K562 (cell line): ENCODE results near the gene ZMYND8. TPM values are rescaled to one million over a fixed set of nuclear protein-coding genes. Genes with fewer than 3 reads are reported as not detected.

ENCODE experiments used
- ATAC-seq: fragments of 200-7000 bp; cut with Tn5 transposase; 3 replicates; pipeline ENCODE4 v1.9.1; 2020; ENCODE audit warnings: moderate library complexity
- BruUV-seq: library from RNA; stranded (reverse); fragments of 400-500 nt; replicated peaks from 2 replicates; lab custom pipeline; 2021; lab: Mats Ljungman, UMichigan
- CTCF ChIA-PET: fragments of 300-600 bp; formaldehyde crosslinking; extraction: SDS; loops from one replicate; lab custom pipeline; 2021; ENCODE audit warnings: low intra/inter-chr PET ratio; lab: Yijun Ruan, JAX
- POLR2A ChIA-PET: fragments of 300-600, 350-650 bp; sonication (Branson Sonifier 250); formaldehyde crosslinking; extraction: SDS; loops from one replicate; lab custom pipeline; 2021; ENCODE audit warnings: antibody characterized with exemption, inconsistent platforms; lab: Yijun Ruan, JAX
- DNase-seq, 4 experiments: peaks; one replicate each; pipeline versions ENCODE4 v3.0.0 to v3.0.0-alpha.2; 2011 to 2018; ENCODE audit warnings: low spot score in 3 of 4, mixed read lengths in 3 of 4; ENCODE audit errors: extremely low read depth in 1 of 4
- FAIRE-seq: peaks from 2 replicates; lab custom pipeline; 2011; peaks lifted over from hg19 to GRCh38; lab: Jason Lieb, UNC
- H2AFZ ChIP-seq: 2 replicates; pipeline ENCODE4 v1.6.0; 2011; ENCODE audit warnings: low read depth, low read length, control low read depth, inconsistent platforms
- H3K27ac ChIP-seq: fragments of 200-600 bp; 3 replicates; pipeline ENCODE4 v1.8.0; 2011; ENCODE audit warnings: low read depth, mild to moderate bottlenecking, control low read depth, inconsistent platforms, low read length, moderate library complexity, mixed read lengths; ENCODE audit errors: extremely low read depth
- H3K27me3 ChIP-seq, 2 experiments: fragments of 300-600 bp in 1 of 2; 2 replicates in 1 of 2; 3 replicates in 1 of 2; pipeline versions ENCODE4 v1.6.0 to v1.8.0; 2011; ENCODE audit warnings: inconsistent platforms in 2 of 2, low read length in 2 of 2, mild to moderate bottlenecking in 1 of 2, mixed read lengths in 1 of 2, moderate library complexity in 1 of 2; ENCODE audit not compliant: control insufficient read depth in 2 of 2, insufficient read depth in 2 of 2
- H3K36me3 ChIP-seq: fragments of 300-600 bp; 3 replicates; pipeline ENCODE4 v1.8.0; 2011; ENCODE audit warnings: mild to moderate bottlenecking, low read length, inconsistent platforms; ENCODE audit not compliant: control insufficient read depth, insufficient read depth
- H3K4me1 ChIP-seq, 2 experiments: fragments of 200-600 bp in 1 of 2; replicated peaks in 1 of 2; 2 replicates in 1 of 2; 3 replicates in 1 of 2; pipeline versions ENCODE4 v1.5.1 to v1.8.0; 2011; ENCODE audit warnings: inconsistent platforms in 2 of 2, low read length in 2 of 2, mild to moderate bottlenecking in 1 of 2, mixed read lengths in 1 of 2, moderate library complexity in 1 of 2; ENCODE audit not compliant: control insufficient read depth in 2 of 2, insufficient read depth in 2 of 2
- H3K4me2 ChIP-seq: 2 replicates; pipeline ENCODE4 v1.6.1; 2011; ENCODE audit warnings: low read length, control low read depth, inconsistent platforms, mixed read lengths; ENCODE audit not compliant: insufficient read depth
- H3K4me3 ChIP-seq: fragments of 200-600 bp; sonication (generic), shearing (Covaris generic); 2 replicates; pipeline ENCODE4 v1.5.1; 2016; ENCODE audit warnings: control low read depth, inconsistent platforms
- H3K79me2 ChIP-seq: fragments of 200-600 bp; 3 replicates; pipeline ENCODE4 v1.8.0; 2011; ENCODE audit warnings: low read length, inconsistent platforms; ENCODE audit not compliant: control insufficient read depth, insufficient read depth
- H3K9ac ChIP-seq, 2 experiments: 2 replicates each; pipeline versions ENCODE4 v1.6.0 to v1.6.1; 2011; ENCODE audit warnings: low read depth in 2 of 2, low read length in 2 of 2, control low read depth in 1 of 2, inconsistent platforms in 1 of 2, mild to moderate bottlenecking in 1 of 2, mixed read lengths in 1 of 2; ENCODE audit not compliant: insufficient read depth in 1 of 2
- H3K9me1 ChIP-seq: one replicate; pipeline ENCODE4 v1.6.0; 2011; ENCODE audit warnings: inconsistent platforms, mild to moderate bottlenecking, low read length, moderate library complexity; ENCODE audit not compliant: control insufficient read depth, insufficient read depth
- H3K9me3 ChIP-seq: replicated peaks from 2 replicates; pipeline ENCODE4 v1.5.1; 2011; ENCODE audit warnings: low read depth, low read length, inconsistent platforms; ENCODE audit not compliant: control insufficient read depth, insufficient read depth
- H4K20me1 ChIP-seq: replicated peaks from 2 replicates; pipeline ENCODE4 v1.6.1; 2011; ENCODE audit warnings: low read length, inconsistent platforms, mixed read lengths; ENCODE audit not compliant: control insufficient read depth, insufficient read depth
- CBX8 ChIP-seq: fragments of 200-600 bp; sonication (generic); IDR thresholded peaks from 2 replicates; pipeline ENCODE4 v1.6.1; 2012; ENCODE audit warnings: borderline replicate concordance, mixed run types, low read depth, mild to moderate bottlenecking, moderate library complexity, mixed read lengths, low read length, control low read depth, inconsistent platforms; ENCODE audit not compliant: poor library complexity, severe bottlenecking; ENCODE audit errors: extremely low read depth
- DMBX1 ChIP-seq: fragments of 250-450 bp; sonication (Bioruptor Pico); IDR thresholded peaks from 2 replicates; pipeline ENCODE4 v1.8.0; 2022; ENCODE audit warnings: inconsistent platforms, mild to moderate bottlenecking, moderate library complexity, borderline replicate concordance
- KAT8 ChIP-seq: fragments of 450-650 bp; IDR thresholded peaks from 2 replicates; pipeline ENCODE4 v1.6.1; 2016; ENCODE audit warnings: low read depth, mild to moderate bottlenecking
- MED1 ChIP-seq: sonication (generic); formaldehyde crosslinking; IDR thresholded peaks from 2 replicates; pipeline ENCODE4 v1.8.1; 2023; ENCODE audit warnings: missing genetic modification reagents, borderline replicate concordance
- PCBP1 ChIP-seq: fragments of 200-400 bp; formaldehyde crosslinking; IDR thresholded peaks from 2 replicates; pipeline ENCODE4 v1.6.1; 2018; ENCODE audit warnings: mild to moderate bottlenecking, low read depth, low read length; ENCODE audit not compliant: poor library complexity, severe bottlenecking
- POLR2A ChIP-seq: fragments of 450-650 bp; conservative IDR thresholded peaks from 2 replicates; pipeline ENCODE4 v1.6.1; 2016
- POLR2AphosphoS5 ChIP-seq: IDR thresholded peaks from 2 replicates; pipeline ENCODE4 v1.6.1; 2011; ENCODE audit warnings: mild to moderate bottlenecking, low read depth, low read length, moderate library complexity; ENCODE audit not compliant: control insufficient read depth, insufficient read depth
- SUPT5H ChIP-seq: fragments of 450-650 bp; IDR thresholded peaks from 2 replicates; pipeline ENCODE4 v1.6.1; 2016
- XRCC3 ChIP-seq: fragments of 450-650 bp; IDR thresholded peaks from 2 replicates; pipeline ENCODE4 v1.6.1; 2017; ENCODE audit warnings: mild to moderate bottlenecking, moderate library complexity
- YY1 ChIP-seq, 3 experiments: IDR thresholded peaks; 2 replicates each; pipeline ENCODE4 v1.6.1; 2011; ENCODE audit warnings: low read length in 2 of 3, mild to moderate bottlenecking in 2 of 3, moderate library complexity in 2 of 3, borderline replicate concordance in 1 of 3, control low read depth in 1 of 3, low read depth in 1 of 3; ENCODE audit not compliant: insufficient read depth in 3 of 3, insufficient replicate concordance in 2 of 3, control insufficient read depth in 1 of 3, insufficient read length in 1 of 3; ENCODE audit errors: extremely low read depth in 1 of 3
- ZNF717 ChIP-seq: fragments of 250-450 bp; sonication (Bioruptor Pico); IDR thresholded peaks from 2 replicates; pipeline ENCODE4 v1.5.0; 2021
- WGBS: fragments of 100-300 bp; shearing (Covaris generic); methylation state at CpG from one replicate; pipeline ENCODE4 v1.1.6; 2016; ENCODE audit warnings: low coverage, mixed read lengths; ENCODE audit not compliant: insufficient coverage; ENCODE audit errors: missing lambda C conversion rate; 5-methylcytosine and 5-hydroxymethylcytosine counted together
- in situ Hi-C: fragments of 300-500 bp; cut with MboI; formaldehyde crosslinking; loops from 4 replicates; pipeline ENCODE4 v1.15.0; 2018; ENCODE audit warnings: inconsistent platforms, mixed read lengths
- intact Hi-C: fragments of 100-400 bp; cut with micrococcal nuclease; formaldehyde crosslinking; loops from 2 replicates; pipeline ENCODE4 v1.14.2; 2022
- polyA plus RNA-seq, 8 experiments: library from polyadenylated mRNA; depleted of rRNA in 4 of 8; stranded (reverse) in 5 of 8; unstranded in 3 of 8; fragments of >200 nt; fragmentation: Nextera tagmentation in 2 of 8; fragmentation: Illumina TruSeq in 1 of 8; extraction: Ambion mirVana in 2 of 8; extraction: Trizol in 1 of 8; gene quantifications; 2 replicates each; pipeline versions ENCODE4 v1.2.1 to v1.2.3, GENCODE V29; 2011 to 2014; ENCODE audit warnings: inconsistent platforms in 1 of 8, missing spikeins in 1 of 8
- total RNA-seq, 7 experiments: library from RNA; depleted of rRNA in 6 of 7; stranded (reverse); fragments of >200 nt in 6 of 7; fragmentation: Illumina TruSeq in 2 of 7; extraction: Trizol in 2 of 7; gene quantifications; 2 replicates each; pipeline versions ENCODE4 v1.2.1 to v1.2.3, GENCODE V29; 2011 to 2021; ENCODE audit warnings: low replicate concordance in 1 of 7
- TF ChIP-seq, protein P1 (sequence below): fragments of 250-450 bp; sonication (Bioruptor Pico); IDR thresholded peaks from 2 replicates; pipeline ENCODE4 v1.8.0; 2022; ENCODE audit warnings: moderate library complexity, mild to moderate bottlenecking, inconsistent platforms
- TF ChIP-seq, protein P2 (sequence below): fragments of 250-450 bp; sonication (Bioruptor Pico); IDR thresholded peaks from 2 replicates; pipeline ENCODE4 v1.5.0; 2020; ENCODE audit warnings: mild to moderate bottlenecking, borderline replicate concordance
- TF ChIP-seq, protein P3 (sequence below): fragments of 250-450 bp; sonication (Bioruptor Pico); IDR thresholded peaks from 2 replicates; pipeline ENCODE4 v1.5.0; 2020; ENCODE audit warnings: mild to moderate bottlenecking
- TF ChIP-seq, protein P4 (sequence below): fragments of 200-400 bp; formaldehyde crosslinking; IDR thresholded peaks from 2 replicates; pipeline ENCODE4 v1.6.1; 2017; ENCODE audit warnings: mild to moderate bottlenecking, low read depth, low read length, moderate library complexity

ZMYND8 gene
- total and polyA plus RNA-seq, 9 of the 15 experiments (the other 6 are each of a cell fraction or from before 2014, with no cell fraction given): 31.8 to 148 (median 71.9) TPM

DNA sequence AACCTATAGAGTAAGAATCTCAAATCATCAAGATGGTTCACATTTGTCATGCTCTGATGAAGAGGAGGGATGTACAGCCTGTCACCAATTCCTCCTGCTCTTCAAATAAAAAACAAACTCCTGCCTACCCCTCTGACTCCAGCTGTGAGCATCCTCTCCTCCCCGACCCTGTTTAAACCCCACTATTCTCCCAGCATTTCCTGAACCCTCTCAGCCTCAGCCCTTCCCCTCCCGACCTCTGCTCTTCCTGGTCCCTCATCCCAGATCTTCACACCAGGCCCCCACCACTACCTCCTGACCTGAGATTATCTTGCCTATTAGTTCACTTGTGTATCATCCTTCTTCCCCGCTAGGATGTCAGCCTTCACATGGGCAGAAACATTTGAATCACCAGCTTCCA is 75.8 kb downstream of the ZMYND8 start:
- intact Hi-C loops: no loop called here
- ATAC-seq (no peak; the same call in 2 of the 3 replicates), FAIRE-seq (no peak), DNase-seq (no peak)
- Histone ChIP-seq H3K27me3 (no peaks in the 10 kb centered on the region), H3K9ac (no peak overlapping the region), H3K4me2 (no peak overlapping the region), H3K9me3 (no peaks in the 10 kb centered on the region), H3K36me3 (peaks cover 99% of the 10 kb centered on the region), H3K4me1 (peaks cover 5 to 10% of the 10 kb centered on the region in 2 experiments; a peak in 4 of 5 replicates), H4K20me1 (peaks cover 10% of the 10 kb centered on the region), H2AFZ (no peak overlapping the region), H3K9me1 (no peaks in the 10 kb centered on the region), H3K27ac (no peak overlapping the region), H3K79me2 (peaks cover 90% of the 10 kb centered on the region), H3K4me3 (no peak overlapping the region)
- in situ Hi-C loops: loop anchor here (10.0 kb wide), 1 partner anchor 324 kb away; no protein-coding TSS in a partner anchor
- ChIA-PET POLR2A (interaction anchor here (0.7 to 1.9 kb wide), 7 partner anchors 8 to 103 kb away, joined by 3 to 9 read pairs (median 4); no protein-coding TSS in a partner anchor), CTCF (no interaction called here)
- no TSS peak for BruUV-seq
- 93% methylated on average over 3 of the region's 3 CpGs for WGBS
- TF ChIP-seq, protein P1, sequence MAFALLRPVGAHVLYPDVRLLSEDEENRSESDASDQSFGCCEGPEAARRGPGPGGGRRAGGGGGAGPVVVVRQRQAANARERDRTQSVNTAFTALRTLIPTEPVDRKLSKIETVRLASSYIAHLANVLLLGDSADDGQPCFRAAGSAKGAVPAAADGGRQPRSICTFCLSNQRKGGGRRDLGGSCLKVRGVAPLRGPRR (CRISPR knock-in tag): no peak
- TF ChIP-seq, protein P2, sequence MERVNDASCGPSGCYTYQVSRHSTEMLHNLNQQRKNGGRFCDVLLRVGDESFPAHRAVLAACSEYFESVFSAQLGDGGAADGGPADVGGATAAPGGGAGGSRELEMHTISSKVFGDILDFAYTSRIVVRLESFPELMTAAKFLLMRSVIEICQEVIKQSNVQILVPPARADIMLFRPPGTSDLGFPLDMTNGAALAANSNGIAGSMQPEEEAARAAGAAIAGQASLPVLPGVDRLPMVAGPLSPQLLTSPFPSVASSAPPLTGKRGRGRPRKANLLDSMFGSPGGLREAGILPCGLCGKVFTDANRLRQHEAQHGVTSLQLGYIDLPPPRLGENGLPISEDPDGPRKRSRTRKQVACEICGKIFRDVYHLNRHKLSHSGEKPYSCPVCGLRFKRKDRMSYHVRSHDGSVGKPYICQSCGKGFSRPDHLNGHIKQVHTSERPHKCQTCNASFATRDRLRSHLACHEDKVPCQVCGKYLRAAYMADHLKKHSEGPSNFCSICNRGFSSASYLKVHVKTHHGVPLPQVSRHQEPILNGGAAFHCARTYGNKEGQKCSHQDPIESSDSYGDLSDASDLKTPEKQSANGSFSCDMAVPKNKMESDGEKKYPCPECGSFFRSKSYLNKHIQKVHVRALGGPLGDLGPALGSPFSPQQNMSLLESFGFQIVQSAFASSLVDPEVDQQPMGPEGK: no peak
- TF ChIP-seq CBX8 (no peak), ZNF717 (CRISPR knock-in tag) (no peak), XRCC3 (no peak), DMBX1 (CRISPR knock-in tag) (no peak), POLR2A (peak; percentile 33), KAT8 (no peak), PCBP1 (no peak), SUPT5H (peak; percentile 60), POLR2AphosphoS5 (0 out of 2 replicates have a peak, but pooled peaks have one; percentile 27), YY1 (IDR thresholded peaks at IDR 0.05; ENCODE audit: borderline replicate concordance in 1 of 3, control insufficient read depth in 1 of 3, extremely low read depth in 1 of 3, insufficient read depth in 3 of 3, insufficient read length in 1 of 3, insufficient replicate concordance in 2 of 3, low read depth in 1 of 3, low read length in 2 of 3) (no peak), MED1 (no peak)
- TF ChIP-seq, protein P3, sequence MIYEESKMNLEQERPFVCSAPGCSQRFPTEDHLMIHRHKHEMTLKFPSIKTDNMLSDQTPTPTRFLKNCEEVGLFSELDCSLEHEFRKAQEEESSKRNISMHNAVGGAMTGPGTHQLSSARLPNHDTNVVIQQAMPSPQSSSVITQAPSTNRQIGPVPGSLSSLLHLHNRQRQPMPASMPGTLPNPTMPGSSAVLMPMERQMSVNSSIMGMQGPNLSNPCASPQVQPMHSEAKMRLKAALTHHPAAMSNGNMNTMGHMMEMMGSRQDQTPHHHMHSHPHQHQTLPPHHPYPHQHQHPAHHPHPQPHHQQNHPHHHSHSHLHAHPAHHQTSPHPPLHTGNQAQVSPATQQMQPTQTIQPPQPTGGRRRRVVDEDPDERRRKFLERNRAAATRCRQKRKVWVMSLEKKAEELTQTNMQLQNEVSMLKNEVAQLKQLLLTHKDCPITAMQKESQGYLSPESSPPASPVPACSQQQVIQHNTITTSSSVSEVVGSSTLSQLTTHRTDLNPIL (CRISPR knock-in tag): no peak
- TF ChIP-seq, protein P4, sequence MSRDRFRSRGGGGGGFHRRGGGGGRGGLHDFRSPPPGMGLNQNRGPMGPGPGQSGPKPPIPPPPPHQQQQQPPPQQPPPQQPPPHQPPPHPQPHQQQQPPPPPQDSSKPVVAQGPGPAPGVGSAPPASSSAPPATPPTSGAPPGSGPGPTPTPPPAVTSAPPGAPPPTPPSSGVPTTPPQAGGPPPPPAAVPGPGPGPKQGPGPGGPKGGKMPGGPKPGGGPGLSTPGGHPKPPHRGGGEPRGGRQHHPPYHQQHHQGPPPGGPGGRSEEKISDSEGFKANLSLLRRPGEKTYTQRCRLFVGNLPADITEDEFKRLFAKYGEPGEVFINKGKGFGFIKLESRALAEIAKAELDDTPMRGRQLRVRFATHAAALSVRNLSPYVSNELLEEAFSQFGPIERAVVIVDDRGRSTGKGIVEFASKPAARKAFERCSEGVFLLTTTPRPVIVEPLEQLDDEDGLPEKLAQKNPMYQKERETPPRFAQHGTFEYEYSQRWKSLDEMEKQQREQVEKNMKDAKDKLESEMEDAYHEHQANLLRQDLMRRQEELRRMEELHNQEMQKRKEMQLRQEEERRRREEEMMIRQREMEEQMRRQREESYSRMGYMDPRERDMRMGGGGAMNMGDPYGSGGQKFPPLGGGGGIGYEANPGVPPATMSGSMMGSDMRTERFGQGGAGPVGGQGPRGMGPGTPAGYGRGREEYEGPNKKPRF: no peak
